Duodenal mucosa (tissue), 2 donors: ENCODE results near the gene CCDC85C.

ENCODE experiments used
- H3K27ac ChIP-seq: one replicate; pipeline ENCODE4 v1.7.0; 2013; ENCODE audit warnings: low read depth, low read length
- H3K27me3 ChIP-seq, 2 donors: one replicate each; pipeline ENCODE4 v1.7.0; 2013; ENCODE audit warnings: low read length in 2 of 2, control low read depth in 1 of 2; ENCODE audit not compliant: insufficient read depth in 2 of 2, control insufficient read depth in 1 of 2
- H3K36me3 ChIP-seq, 2 donors: one replicate each; pipeline ENCODE4 v1.7.0; 2013; ENCODE audit warnings: low read length in 2 of 2, control low read depth in 1 of 2; ENCODE audit not compliant: insufficient read depth in 2 of 2, control insufficient read depth in 1 of 2
- H3K4me1 ChIP-seq, 2 donors: one replicate each; pipeline ENCODE4 v1.7.0; 2013; ENCODE audit warnings: low read length in 2 of 2, control low read depth in 1 of 2; ENCODE audit not compliant: insufficient read depth in 2 of 2, control insufficient read depth in 1 of 2
- H3K4me3 ChIP-seq, 2 donors: one replicate each; pipeline ENCODE4 v1.7.0; 2013; ENCODE audit warnings: low read length in 2 of 2, low read depth in 1 of 2
- H3K9ac ChIP-seq, 2 donors: one replicate each; pipeline ENCODE4 v1.7.0; 2013; ENCODE audit warnings: low read length in 2 of 2, low read depth in 1 of 2
- H3K9me3 ChIP-seq, 2 donors: one replicate each; pipeline ENCODE4 v1.7.0; 2013; ENCODE audit warnings: low read length in 2 of 2, control low read depth in 1 of 2; ENCODE audit not compliant: control insufficient read depth in 1 of 2

Gene CCDC85C

GRCh38 chr14:99548871-99549515 lies 55.0 kb downstream of the CCDC85C start:
- no peaks in the 10 kb centered on the region for H3K27me3 ChIP-seq
- H3K27ac ChIP-seq = no peak overlapping the region
- no peak overlapping the region for H3K9ac ChIP-seq
- no peaks in the 10 kb centered on the region for H3K36me3 ChIP-seq
- H3K4me3 ChIP-seq = no peak overlapping the region
- no peaks in the 10 kb centered on the region for H3K9me3 ChIP-seq
- H3K4me1 ChIP-seq = peaks cover 26 to 32% of the 10 kb centered on the region in 2 donors

- no peaks in the 10 kb centered on the region for H3K36me3 ChIP-seq
- H3K4me3 ChIP-seq = no peak overlapping the region
- H3K27ac ChIP-seq = no peak overlapping the region
- no peaks in the 10 kb centered on the region for H3K9me3 ChIP-seq
- H3K9ac ChIP-seq = no peak overlapping the region
- peaks cover 20 to 27% of the 10 kb centered on the region in 2 donors for H3K4me1 ChIP-seq
- no peaks in the 10 kb centered on the region for H3K27me3 ChIP-seq
Measured at GRCh38 chr14:99548255-99548654, 55.8 kb downstream of the CCDC85C start.

GRCh38 chr14:99546234-99546879 lies 57.6 kb downstream of the CCDC85C start:
- no peaks in the 10 kb centered on the region for H3K27me3 ChIP-seq
- H3K4me1 ChIP-seq = peaks cover 16 to 23% of the 10 kb centered on the region in 2 donors
- H3K9me3 ChIP-seq = no peaks in the 10 kb centered on the region
- H3K27ac ChIP-seq = no peak overlapping the region
- no peak overlapping the region for H3K4me3 ChIP-seq
- no peak overlapping the region for H3K9ac ChIP-seq
- no peaks in the 10 kb centered on the region for H3K36me3 ChIP-seq

GRCh38 chr14:99545586-99545985 lies 58.4 kb downstream of the CCDC85C start:
- H3K9ac ChIP-seq = no peak overlapping the region
- no peaks in the 10 kb centered on the region for H3K27me3 ChIP-seq
- peaks cover 16 to 17% of the 10 kb centered on the region in 2 donors for H3K4me1 ChIP-seq
- H3K9me3 ChIP-seq = no peaks in the 10 kb centered on the region
- H3K27ac ChIP-seq = no peak overlapping the region
- H3K36me3 ChIP-seq = no peaks in the 10 kb centered on the region
- no peak overlapping the region for H3K4me3 ChIP-seq

DNA sequence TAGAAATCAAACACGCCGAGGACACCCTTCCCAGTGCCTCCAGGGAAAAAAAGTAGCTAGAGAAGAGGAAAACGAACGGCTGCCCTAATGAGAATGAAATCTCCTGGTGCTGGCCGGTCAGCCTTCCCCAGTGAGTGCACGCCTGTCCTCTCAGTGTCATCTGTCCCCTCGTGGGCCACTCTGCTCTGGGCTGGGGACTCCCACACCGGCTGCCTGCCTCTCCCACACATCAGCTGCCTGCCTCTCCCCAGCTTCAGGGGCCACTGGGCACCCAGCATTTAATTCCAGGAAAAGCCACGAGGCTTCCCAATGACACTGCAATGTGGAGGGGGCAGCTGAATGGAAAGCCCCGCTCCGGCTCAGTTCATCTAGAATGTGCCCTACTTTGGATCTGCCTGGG lies 59.0 kb downstream of the CCDC85C start:
- Histone ChIP-seq H3K4me3 (no peak overlapping the region), H3K27me3 (no peaks in the 10 kb centered on the region), H3K9me3 (no peaks in the 10 kb centered on the region), H3K4me1 (peaks cover 14 to 17% of the 10 kb centered on the region in 2 donors), H3K27ac (no peak overlapping the region), H3K36me3 (no peaks in the 10 kb centered on the region), H3K9ac (no peak overlapping the region)

DNA sequence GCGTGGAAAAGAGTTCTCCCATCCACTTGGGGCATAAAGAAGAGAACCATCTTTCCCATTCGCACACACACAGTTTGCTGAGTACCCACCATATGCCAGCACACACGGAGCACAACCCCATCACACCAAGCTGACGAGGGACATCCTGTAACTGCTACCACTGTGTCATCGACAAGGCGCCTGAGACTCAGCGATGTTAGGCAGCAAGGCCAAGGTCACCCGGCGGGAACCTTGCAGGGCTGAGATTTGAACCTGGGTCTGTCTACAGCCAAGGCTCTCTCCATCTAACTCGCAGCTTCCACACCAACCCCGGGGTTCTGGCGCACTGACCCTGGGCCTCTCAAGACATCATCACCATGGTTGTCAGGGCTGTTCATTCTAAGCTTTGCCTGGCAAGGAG lies 60.0 kb downstream of the CCDC85C start:
- H3K9me3 ChIP-seq = no peaks in the 10 kb centered on the region
- H3K27me3 ChIP-seq = no peaks in the 10 kb centered on the region
- peaks cover 14 to 17% of the 10 kb centered on the region in 2 donors for H3K4me1 ChIP-seq
- H3K36me3 ChIP-seq = no peaks in the 10 kb centered on the region
- no peak overlapping the region for H3K9ac ChIP-seq
- H3K27ac ChIP-seq = no peak overlapping the region
- no peak overlapping the region for H3K4me3 ChIP-seq

GRCh38 chr14:99543370-99543769 lies 60.6 kb downstream of the CCDC85C start:
- peaks cover 14 to 17% of the 10 kb centered on the region in 2 donors for H3K4me1 ChIP-seq
- no peak overlapping the region for H3K9ac ChIP-seq
- no peak overlapping the region for H3K27ac ChIP-seq

DNA sequence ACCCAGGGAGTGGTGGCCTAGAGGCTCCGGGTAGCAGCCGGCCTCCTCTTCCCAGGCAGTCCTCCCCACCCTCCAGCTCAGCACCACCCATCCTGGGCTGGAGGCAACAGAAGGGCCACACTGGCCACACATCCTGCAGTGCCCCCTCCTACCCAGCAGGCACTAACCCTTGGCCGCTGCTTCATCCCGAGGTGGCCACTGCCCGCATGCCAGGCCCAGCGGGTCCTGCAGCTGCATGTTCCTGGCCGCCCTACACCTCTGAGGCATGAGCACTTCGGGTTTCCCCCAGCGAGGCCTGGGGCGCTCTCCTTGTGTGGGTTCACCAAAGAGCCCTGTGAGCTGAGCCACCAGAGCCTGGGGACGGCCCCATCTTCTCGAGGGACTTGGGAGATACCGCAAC lies 61.4 kb downstream of the CCDC85C start:
- H3K4me1 ChIP-seq = peaks cover 14 to 17% of the 10 kb centered on the region in 2 donors
- no peak overlapping the region for H3K9ac ChIP-seq
- no peaks in the 10 kb centered on the region for H3K36me3 ChIP-seq
- no peak overlapping the region for H3K27ac ChIP-seq
- no peaks in the 10 kb centered on the region for H3K9me3 ChIP-seq
- no peak overlapping the region for H3K4me3 ChIP-seq
- no peaks in the 10 kb centered on the region for H3K27me3 ChIP-seq

More at GRCh38 chr14:99543370-99543769, 60.6 kb downstream of the CCDC85C start:
- Histone ChIP-seq H3K27me3 (no peaks in the 10 kb centered on the region), H3K4me3 (no peak overlapping the region), H3K36me3 (no peaks in the 10 kb centered on the region), H3K9me3 (no peaks in the 10 kb centered on the region)

DNA sequence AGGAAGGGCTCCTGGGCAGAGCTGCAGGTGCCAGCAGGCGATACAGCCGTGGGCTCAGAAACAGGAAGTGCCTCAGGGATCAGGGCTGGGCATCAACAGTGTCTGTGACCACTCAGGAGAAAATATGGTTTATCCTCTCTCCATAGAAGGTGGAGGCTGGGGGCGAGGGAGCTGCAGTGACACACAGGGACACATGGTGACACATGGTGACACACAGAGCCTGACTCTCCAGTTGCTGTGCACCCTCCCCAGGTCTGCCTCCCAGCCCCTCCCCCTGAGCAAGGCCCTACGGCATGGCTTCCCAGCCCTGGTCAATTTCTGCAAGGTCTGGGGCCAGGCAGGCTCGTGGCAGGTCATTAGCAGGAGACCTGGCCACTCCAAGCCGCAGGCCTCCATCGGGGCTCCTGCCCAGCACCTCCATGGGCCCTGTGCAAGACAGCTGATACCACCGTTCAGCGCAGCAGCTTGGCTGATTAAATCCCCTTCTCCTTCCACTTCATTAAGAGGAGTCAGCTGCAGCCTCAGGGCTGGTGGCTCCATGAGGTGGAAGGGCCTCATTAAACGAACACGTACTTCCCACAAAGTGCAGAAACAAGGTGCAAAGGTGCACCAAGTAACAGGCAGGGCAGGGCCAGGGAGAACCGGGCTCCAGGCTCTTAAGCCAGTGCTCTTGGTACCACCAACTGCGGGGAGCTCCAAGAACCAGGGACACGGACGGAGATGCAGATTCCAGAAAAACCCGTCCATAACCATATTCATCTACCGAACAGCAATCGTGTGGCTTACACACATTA lies 62.1 kb downstream of the CCDC85C start:
- no peaks in the 10 kb centered on the region for H3K27me3 ChIP-seq
- no peak overlapping the region for H3K27ac ChIP-seq
- H3K9me3 ChIP-seq = no peaks in the 10 kb centered on the region
- H3K36me3 ChIP-seq = no peaks in the 10 kb centered on the region
- H3K4me3 ChIP-seq = no peak overlapping the region
- H3K4me1 ChIP-seq = peaks cover 14 to 17% of the 10 kb centered on the region in 2 donors
- no peak overlapping the region for H3K9ac ChIP-seq

DNA sequence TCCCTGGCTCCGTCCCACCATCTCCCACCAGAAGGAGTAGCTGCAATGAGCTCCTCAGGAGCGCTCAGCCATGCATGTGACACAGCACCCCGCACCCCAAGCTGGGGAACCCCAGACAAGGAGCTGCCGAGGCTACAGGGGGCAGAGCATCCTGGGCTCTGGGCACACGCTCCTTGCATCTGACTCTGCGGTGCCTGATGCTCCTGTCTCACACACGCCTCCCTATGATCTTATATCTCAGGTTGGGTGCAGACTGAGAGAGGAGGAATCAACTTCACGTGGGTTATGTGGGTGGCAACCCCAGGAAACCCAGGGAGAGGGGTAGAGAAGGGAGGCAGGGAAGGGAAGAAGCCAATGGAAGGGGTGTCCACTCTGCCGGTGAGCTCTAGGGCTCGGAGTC lies 62.8 kb downstream of the CCDC85C start:
- H3K9ac ChIP-seq = no peak overlapping the region
- no peak overlapping the region for H3K27ac ChIP-seq
- peaks cover 14 to 17% of the 10 kb centered on the region in 2 donors for H3K4me1 ChIP-seq
- H3K27me3 ChIP-seq = no peaks in the 10 kb centered on the region
- H3K4me3 ChIP-seq = no peak overlapping the region
- H3K9me3 ChIP-seq = no peaks in the 10 kb centered on the region
- H3K36me3 ChIP-seq = no peaks in the 10 kb centered on the region
